HFF-Myc (cell line): Measurements from ENCODE around the gene MTM1.

Experiments
- DNase-seq: peaks from one replicate; pipeline ENCODE4 v3.0.0-alpha.2; 2011; ENCODE audit warnings: low read depth; ENCODE audit errors: extremely low read depth
- H3K4me3 ChIP-seq: replicated peaks from 2 replicates; pipeline ENCODE4 v1.5.1; 2011; ENCODE audit warnings: low read depth, mild to moderate bottlenecking, control low read depth, low read length
- TF ChIP-seq, protein P1 (sequence below): IDR thresholded peaks from 2 replicates; pipeline ENCODE4 v1.5.1; 2012; ENCODE audit warnings: mild to moderate bottlenecking, low read depth, low read length, control low read depth; ENCODE audit errors: missing control alignments

MTM1 gene

DNA sequence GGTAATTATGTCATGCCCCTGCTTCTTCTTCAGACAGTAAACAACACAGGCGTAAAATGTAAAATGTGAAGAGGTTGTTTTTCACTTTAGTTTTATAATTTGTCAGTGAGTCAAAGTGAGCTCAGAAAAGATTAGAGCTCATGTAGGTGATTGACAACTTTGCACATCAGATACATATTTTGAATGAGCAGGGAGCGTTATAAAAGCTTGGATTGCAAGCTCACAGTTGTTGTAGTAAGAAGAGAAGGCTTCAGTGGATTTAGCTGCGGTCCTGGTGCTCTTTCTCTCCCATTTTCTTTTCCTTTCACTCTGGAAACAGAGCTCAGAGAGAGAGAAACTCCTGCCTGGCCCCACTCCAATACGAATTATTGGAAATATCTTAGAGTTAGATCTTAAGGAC is 151.2 kb downstream of the MTM1 start:
- TF ChIP-seq, protein P1, sequence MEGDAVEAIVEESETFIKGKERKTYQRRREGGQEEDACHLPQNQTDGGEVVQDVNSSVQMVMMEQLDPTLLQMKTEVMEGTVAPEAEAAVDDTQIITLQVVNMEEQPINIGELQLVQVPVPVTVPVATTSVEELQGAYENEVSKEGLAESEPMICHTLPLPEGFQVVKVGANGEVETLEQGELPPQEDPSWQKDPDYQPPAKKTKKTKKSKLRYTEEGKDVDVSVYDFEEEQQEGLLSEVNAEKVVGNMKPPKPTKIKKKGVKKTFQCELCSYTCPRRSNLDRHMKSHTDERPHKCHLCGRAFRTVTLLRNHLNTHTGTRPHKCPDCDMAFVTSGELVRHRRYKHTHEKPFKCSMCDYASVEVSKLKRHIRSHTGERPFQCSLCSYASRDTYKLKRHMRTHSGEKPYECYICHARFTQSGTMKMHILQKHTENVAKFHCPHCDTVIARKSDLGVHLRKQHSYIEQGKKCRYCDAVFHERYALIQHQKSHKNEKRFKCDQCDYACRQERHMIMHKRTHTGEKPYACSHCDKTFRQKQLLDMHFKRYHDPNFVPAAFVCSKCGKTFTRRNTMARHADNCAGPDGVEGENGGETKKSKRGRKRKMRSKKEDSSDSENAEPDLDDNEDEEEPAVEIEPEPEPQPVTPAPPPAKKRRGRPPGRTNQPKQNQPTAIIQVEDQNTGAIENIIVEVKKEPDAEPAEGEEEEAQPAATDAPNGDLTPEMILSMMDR, result no peak
- DNase-seq, result no peak
- no peak overlapping the region for H3K4me3 ChIP-seq
